HCT116 (cell line): ENCODE measurements around the gene ADPGK. TPM values are rescaled to one million over a fixed set of nuclear protein-coding genes. Genes with fewer than 3 reads are reported as not detected.
A peak's percentile ranks its signal among the peaks of the same experiment; 100 is the strongest.

Experiments
- ATAC-seq: fragments of 200-7000 bp; cut with Tn5 transposase; 2 replicates; pipeline ENCODE4 v1.9.1; 2020; ENCODE audit warnings: mild to moderate bottlenecking, moderate library complexity
- BruUV-seq: library from RNA; stranded (reverse); fragments of 400-500 nt; replicated peaks from 2 replicates; lab custom pipeline; 2021; lab: Mats Ljungman, UMichigan
- CTCF ChIA-PET: fragments of 300-600 bp; sonication (Branson Sonifier 250); formaldehyde crosslinking; loops from one replicate; lab custom pipeline; 2021; ENCODE audit warnings: antibody characterized with exemption; lab: Charles Lee
- POLR2A ChIA-PET: fragments of 300-600, 350-600 bp; sonication (Branson Sonifier 250); formaldehyde crosslinking; loops from one replicate; lab custom pipeline; 2021; ENCODE audit warnings: antibody characterized with exemption; lab: Charles Lee
- RAD21 ChIA-PET, 2 experiments: fragments of 300-600 bp; sonication (Branson Sonifier 250); formaldehyde crosslinking; loops; one replicate each; lab custom pipeline; 2023; ENCODE audit warnings: low total read pairs in 2 of 2; ENCODE audit not compliant: uncharacterized antibody in 2 of 2, unreplicated experiment in 2 of 2, low non-redundant PET in 1 of 2; lab: Charles Lee
- DNase-seq: peaks from one replicate; pipeline ENCODE4 v3.0.0-alpha.2; 2010; ENCODE audit warnings: low read depth, low spot score
- H2AFZ ChIP-seq: fragments of 200-600 bp; shearing (Covaris generic), sonication (generic); 2 replicates; pipeline ENCODE4 v1.6.1; 2017; ENCODE audit warnings: low read depth, mixed run types, mixed read lengths, antibody characterized with exemption, low read length; ENCODE audit not compliant: poor library complexity, severe bottlenecking
- H3K27ac ChIP-seq: 2 replicates; pipeline ENCODE4 v1.5.1; 2012; ENCODE audit warnings: low read depth, low read length
- H3K27me3 ChIP-seq: fragments of 200-600 bp; sonication (generic); 2 replicates; pipeline ENCODE4 v1.6.1; 2016; ENCODE audit warnings: mixed run types, low read length, mixed read lengths; ENCODE audit not compliant: insufficient read depth
- H3K36me3 ChIP-seq, 2 experiments: fragments of 200-500 bp in 1 of 2; fragments of 200-600 bp in 1 of 2; sonication (Bioruptor generic) in 1 of 2; sonication (generic) in 1 of 2; 2 replicates each; pipeline versions ENCODE4 v1.5.1 to v1.6.1; 2014 to 2016; ENCODE audit warnings: low read length in 2 of 2, inconsistent platforms in 1 of 2, mixed read lengths in 1 of 2, mixed run types in 1 of 2; ENCODE audit not compliant: insufficient read depth in 2 of 2, control insufficient read depth in 1 of 2
- H3K4me1 ChIP-seq, 2 experiments: fragments of 200-600 bp in 1 of 2; sonication (generic) in 1 of 2; 2 replicates each; pipeline versions ENCODE4 v1.5.1 to v1.6.1; 2012 to 2017; ENCODE audit warnings: low read length in 2 of 2, inconsistent platforms in 1 of 2, mild to moderate bottlenecking in 1 of 2, mixed read lengths in 1 of 2, mixed run types in 1 of 2, moderate library complexity in 1 of 2; ENCODE audit not compliant: insufficient read depth in 2 of 2, control insufficient read depth in 1 of 2
- H3K4me2 ChIP-seq: fragments of 200-600 bp; sonication (generic); 2 replicates; pipeline ENCODE4 v1.6.1; 2017; ENCODE audit warnings: mixed run types, low read length, mixed read lengths
- H3K4me3 ChIP-seq, 2 experiments: fragments of 200-600 bp in 1 of 2; sonication (generic) in 1 of 2; replicated peaks in 1 of 2; 2 replicates each; pipeline ENCODE4 v1.5.1; 2011 to 2016; ENCODE audit warnings: low read length in 2 of 2, control low read depth in 1 of 2, low read depth in 1 of 2, mild to moderate bottlenecking in 1 of 2, mixed read lengths in 1 of 2, mixed run types in 1 of 2
- H3K79me2 ChIP-seq: fragments of 200-600 bp; sonication (generic); 2 replicates; pipeline ENCODE4 v1.6.1; 2017; ENCODE audit warnings: mild to moderate bottlenecking, mixed run types, low read length, moderate library complexity, mixed read lengths; ENCODE audit not compliant: insufficient read depth
- H3K9ac ChIP-seq: fragments of 200-600 bp; sonication (generic); 2 replicates; pipeline ENCODE4 v1.6.1; 2016; ENCODE audit warnings: low read length, mixed read lengths
- H3K9me2 ChIP-seq: fragments of 200-600 bp; sonication (generic), shearing (Covaris generic); 2 replicates; pipeline ENCODE4 v1.6.1; 2017; ENCODE audit warnings: mixed run types, mild to moderate bottlenecking, moderate library complexity; ENCODE audit not compliant: insufficient read depth
- H3K9me3 ChIP-seq, 2 experiments: fragments of 200-500 bp in 1 of 2; fragments of 200-600 bp in 1 of 2; sonication (Bioruptor generic) in 1 of 2; sonication (generic) in 1 of 2; 2 replicates each; pipeline ENCODE4 v1.6.1; 2014 to 2017; ENCODE audit warnings: low read length in 2 of 2, mixed read lengths in 2 of 2, inconsistent platforms in 1 of 2, low read depth in 1 of 2, mild to moderate bottlenecking in 1 of 2, mixed run types in 1 of 2, moderate library complexity in 1 of 2; ENCODE audit not compliant: control insufficient read depth in 1 of 2, insufficient read depth in 1 of 2
- H4K20me1 ChIP-seq: fragments of 200-600 bp; sonication (generic), shearing (Covaris generic); 2 replicates; pipeline ENCODE4 v1.6.1; 2017; ENCODE audit warnings: mixed run types, mild to moderate bottlenecking, moderate library complexity; ENCODE audit not compliant: insufficient read depth
- CBX3 ChIP-seq: IDR thresholded peaks from 2 replicates; pipeline ENCODE4 v1.6.1; 2012; ENCODE audit warnings: low read depth
- CEBPB ChIP-seq: IDR thresholded peaks from 2 replicates; pipeline ENCODE4 v1.6.1; 2012; ENCODE audit warnings: low read depth
- SP1 ChIP-seq: IDR thresholded peaks from 2 replicates; pipeline ENCODE4 v1.6.1; 2012; ENCODE audit warnings: low read depth
- ZNF274 ChIP-seq: fragments of 200-500 bp; sonication (Bioruptor generic); IDR thresholded peaks from 2 replicates; pipeline ENCODE4 v1.6.1; 2014; ENCODE audit warnings: mild to moderate bottlenecking, low read depth, low read length, inconsistent platforms
- intact Hi-C: fragments of 100-400 bp; cut with micrococcal nuclease; formaldehyde crosslinking; loops from 2 replicates; pipeline ENCODE4 v1.10.0; 2022
- total RNA-seq: library from RNA; stranded (reverse); gene quantifications from one replicate; pipeline ENCODE4 v1.2.1, GENCODE V29; 2021; ENCODE audit not compliant: unreplicated experiment
- TF ChIP-seq, protein P1 (sequence below): IDR thresholded peaks from 2 replicates; pipeline ENCODE4 v1.6.1; 2011; ENCODE audit warnings: mild to moderate bottlenecking, low read length, moderate library complexity; ENCODE audit not compliant: insufficient replicate concordance; ENCODE audit errors: extremely low read depth
- TF ChIP-seq, protein P2 (sequence below), 3 experiments: fragments of 200-600 bp in 1 of 3; sonication (generic) in 1 of 3; IDR thresholded peaks in 2 of 3; conservative IDR thresholded peaks in 1 of 3; 2 replicates each; pipeline ENCODE4 v1.5.1; 2012 to 2017; ENCODE audit warnings: low read depth in 2 of 3, low read length in 2 of 3, antibody characterized with exemption in 1 of 3, borderline replicate concordance in 1 of 3, control low read depth in 1 of 3, mild to moderate bottlenecking in 1 of 3, mixed read lengths in 1 of 3, mixed run types in 1 of 3, moderate library complexity in 1 of 3; ENCODE audit not compliant: insufficient read depth in 1 of 3
- TF ChIP-seq, protein P3 (sequence below): IDR thresholded peaks from 2 replicates; pipeline ENCODE4 v1.6.1; 2012
- TF ChIP-seq, protein P4 (sequence below): IDR thresholded peaks from 2 replicates; pipeline ENCODE4 v1.6.1; 2012

The ADPGK gene
- total RNA-seq, 1 experiment from 2014 or later, result 41.5 TPM

DNA sequence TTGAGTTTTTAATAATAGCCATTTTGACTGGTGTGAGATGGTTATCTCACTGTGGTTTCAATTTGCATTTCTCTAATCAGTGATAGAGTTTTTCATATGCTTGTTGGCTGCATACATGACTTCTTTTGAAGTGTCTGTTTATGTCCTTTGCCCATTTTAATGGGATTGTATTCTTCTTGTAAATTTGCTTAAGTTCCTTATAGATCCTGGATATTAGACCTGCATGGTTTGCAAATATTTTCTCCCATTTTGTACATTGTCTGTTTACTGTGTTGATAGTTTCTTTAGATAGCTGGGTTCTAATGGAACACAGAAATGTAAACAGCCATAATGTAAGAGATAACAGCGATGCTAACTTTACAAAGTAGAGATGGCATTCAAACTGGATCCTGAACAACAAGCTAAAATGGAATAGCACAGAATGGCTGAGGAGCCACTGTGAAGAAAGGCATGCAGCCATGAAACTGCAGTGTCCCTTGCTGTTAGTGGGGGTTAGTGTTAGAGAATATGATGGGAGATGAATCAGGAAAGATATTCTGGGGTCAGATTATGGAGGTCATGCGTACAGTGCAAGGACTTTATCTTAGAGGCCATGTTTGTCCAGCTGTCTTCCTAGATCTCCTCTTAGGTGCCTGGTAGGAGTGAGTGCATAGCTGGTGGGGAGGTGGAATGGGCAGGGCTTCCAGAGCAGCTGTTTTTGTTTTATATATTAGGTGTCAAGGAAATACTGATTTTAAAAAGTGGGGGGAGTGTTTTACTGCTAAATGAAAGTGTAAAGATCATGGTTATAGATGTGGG lies 49.4 kb downstream of the ADPGK start:
- ATAC-seq (no peak), DNase-seq (no peak)
- H3K9ac ChIP-seq, result no peak overlapping the region
- H3K4me2 ChIP-seq, result no peak overlapping the region
- CTCF ChIA-PET, result interaction anchor here (4.1 kb wide), 1 partner anchor 12 kb away, joined by 17 read pairs; no protein-coding TSS in a partner anchor
- no peaks in the 10 kb centered on the region for H4K20me1 ChIP-seq
- BruUV-seq, result no TSS peak
- H3K9me3 ChIP-seq, result no peaks in the 10 kb centered on the region
- RAD21 ChIA-PET, result interaction anchor here in 1 of 2 experiments (0.6 kb wide), 1 partner anchor 30 kb away, joined by 3 read pairs; no protein-coding TSS in a partner anchor
- H3K27ac ChIP-seq, result no peak overlapping the region
- no peak overlapping the region for H3K4me3 ChIP-seq
- no peaks in the 10 kb centered on the region for H3K79me2 ChIP-seq
- H3K9me2 ChIP-seq, result no peaks in the 10 kb centered on the region
- H3K27me3 ChIP-seq, result no peaks in the 10 kb centered on the region
- TF ChIP-seq, protein P1, sequence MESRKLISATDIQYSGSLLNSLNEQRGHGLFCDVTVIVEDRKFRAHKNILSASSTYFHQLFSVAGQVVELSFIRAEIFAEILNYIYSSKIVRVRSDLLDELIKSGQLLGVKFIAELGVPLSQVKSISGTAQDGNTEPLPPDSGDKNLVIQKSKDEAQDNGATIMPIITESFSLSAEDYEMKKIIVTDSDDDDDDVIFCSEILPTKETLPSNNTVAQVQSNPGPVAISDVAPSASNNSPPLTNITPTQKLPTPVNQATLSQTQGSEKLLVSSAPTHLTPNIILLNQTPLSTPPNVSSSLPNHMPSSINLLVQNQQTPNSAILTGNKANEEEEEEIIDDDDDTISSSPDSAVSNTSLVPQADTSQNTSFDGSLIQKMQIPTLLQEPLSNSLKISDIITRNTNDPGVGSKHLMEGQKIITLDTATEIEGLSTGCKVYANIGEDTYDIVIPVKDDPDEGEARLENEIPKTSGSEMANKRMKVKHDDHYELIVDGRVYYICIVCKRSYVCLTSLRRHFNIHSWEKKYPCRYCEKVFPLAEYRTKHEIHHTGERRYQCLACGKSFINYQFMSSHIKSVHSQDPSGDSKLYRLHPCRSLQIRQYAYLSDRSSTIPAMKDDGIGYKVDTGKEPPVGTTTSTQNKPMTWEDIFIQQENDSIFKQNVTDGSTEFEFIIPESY, result no peak
- intact Hi-C loops, result no loop called here
- peaks cover 0 to 7% of the 10 kb centered on the region in 2 experiments; a peak in 1 of 4 replicates for H3K36me3 ChIP-seq
- H2AFZ ChIP-seq, result no peak overlapping the region
- no peaks in the 10 kb centered on the region for H3K4me1 ChIP-seq
- POLR2A ChIA-PET, result no interaction called here

DNA sequence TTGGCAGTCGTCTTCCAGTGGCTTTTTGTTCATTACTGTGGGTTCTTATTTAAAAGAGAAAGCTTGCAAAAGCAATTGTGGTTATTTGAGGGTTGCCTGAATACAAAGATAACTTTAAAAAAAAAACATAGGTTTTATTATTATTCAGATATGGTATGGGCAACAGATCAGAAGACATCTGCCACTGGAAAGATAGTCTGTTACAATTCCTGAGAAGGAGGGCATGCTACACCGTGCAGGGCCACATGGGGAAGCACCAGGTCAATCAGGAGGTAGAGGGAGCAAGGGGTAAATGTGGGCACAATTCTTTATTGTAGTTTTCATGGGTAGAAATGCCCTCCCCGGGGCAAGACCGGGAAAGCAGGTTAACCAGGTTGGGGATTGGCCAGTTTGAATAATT lies 51.0 kb downstream of the ADPGK start:
- H3K9ac ChIP-seq, result no peak overlapping the region
- no peaks in the 10 kb centered on the region for H3K27me3 ChIP-seq
- TF ChIP-seq SP1, result no peak
- TF ChIP-seq, protein P2, sequence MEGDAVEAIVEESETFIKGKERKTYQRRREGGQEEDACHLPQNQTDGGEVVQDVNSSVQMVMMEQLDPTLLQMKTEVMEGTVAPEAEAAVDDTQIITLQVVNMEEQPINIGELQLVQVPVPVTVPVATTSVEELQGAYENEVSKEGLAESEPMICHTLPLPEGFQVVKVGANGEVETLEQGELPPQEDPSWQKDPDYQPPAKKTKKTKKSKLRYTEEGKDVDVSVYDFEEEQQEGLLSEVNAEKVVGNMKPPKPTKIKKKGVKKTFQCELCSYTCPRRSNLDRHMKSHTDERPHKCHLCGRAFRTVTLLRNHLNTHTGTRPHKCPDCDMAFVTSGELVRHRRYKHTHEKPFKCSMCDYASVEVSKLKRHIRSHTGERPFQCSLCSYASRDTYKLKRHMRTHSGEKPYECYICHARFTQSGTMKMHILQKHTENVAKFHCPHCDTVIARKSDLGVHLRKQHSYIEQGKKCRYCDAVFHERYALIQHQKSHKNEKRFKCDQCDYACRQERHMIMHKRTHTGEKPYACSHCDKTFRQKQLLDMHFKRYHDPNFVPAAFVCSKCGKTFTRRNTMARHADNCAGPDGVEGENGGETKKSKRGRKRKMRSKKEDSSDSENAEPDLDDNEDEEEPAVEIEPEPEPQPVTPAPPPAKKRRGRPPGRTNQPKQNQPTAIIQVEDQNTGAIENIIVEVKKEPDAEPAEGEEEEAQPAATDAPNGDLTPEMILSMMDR (IDR thresholded peaks at IDR 0.05 in 2 of 3, conservative IDR thresholded peaks at IDR 0.05 in 1 of 3; ENCODE audit: borderline replicate concordance in 1 of 3, insufficient read depth in 1 of 3, low read depth in 2 of 3, low read length in 2 of 3), result peak in 2 of 3 experiments; percentile 9 to 16; a peak in 1 of 6 replicates
- no peak for TF ChIP-seq CEBPB
- TF ChIP-seq CBX3, result no peak
- no peak for TF ChIP-seq ZNF274
- TF ChIP-seq, protein P3, sequence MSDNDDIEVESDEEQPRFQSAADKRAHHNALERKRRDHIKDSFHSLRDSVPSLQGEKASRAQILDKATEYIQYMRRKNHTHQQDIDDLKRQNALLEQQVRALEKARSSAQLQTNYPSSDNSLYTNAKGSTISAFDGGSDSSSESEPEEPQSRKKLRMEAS, result no peak
- TF ChIP-seq, protein P4, sequence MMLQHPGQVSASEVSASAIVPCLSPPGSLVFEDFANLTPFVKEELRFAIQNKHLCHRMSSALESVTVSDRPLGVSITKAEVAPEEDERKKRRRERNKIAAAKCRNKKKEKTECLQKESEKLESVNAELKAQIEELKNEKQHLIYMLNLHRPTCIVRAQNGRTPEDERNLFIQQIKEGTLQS, result no peak
- no peak overlapping the region for H3K4me3 ChIP-seq
- no peak overlapping the region for H3K27ac ChIP-seq
- H3K4me1 ChIP-seq, result no peaks in the 10 kb centered on the region
- ChIA-PET POLR2A (no interaction called here), CTCF (no interaction called here), RAD21 (no interaction called here)
- no TSS peak for BruUV-seq
- no peak for DNase-seq
- no peaks in the 10 kb centered on the region for H3K79me2 ChIP-seq
- no peaks in the 10 kb centered on the region for H3K9me3 ChIP-seq
- peaks cover 0 to 4% of the 10 kb centered on the region in 2 experiments; a peak in 1 of 4 replicates for H3K36me3 ChIP-seq
- H3K9me2 ChIP-seq, result no peaks in the 10 kb centered on the region
- peak; percentile 83 for ATAC-seq
- intact Hi-C loops, result no loop called here
- no peak overlapping the region for H3K4me2 ChIP-seq
- H4K20me1 ChIP-seq, result no peaks in the 10 kb centered on the region
- H2AFZ ChIP-seq, result no peak overlapping the region
